ENCODE results near the gene RAB17. TPM values are rescaled to one million over a fixed set of nuclear protein-coding genes. Genes with fewer than 3 reads are reported as not detected.

The RAB17 gene
- total RNA-seq, 1 donor from 2014 or later: 6.1 TPM

- no peak for DNase-seq (ENCODE audit: low read depth)
- TF ChIP-seq CTCF (conservative IDR thresholded peaks at IDR 0.05; ENCODE audit: low read depth, low read length): no peak
- H3K4me3 ChIP-seq (ENCODE audit: low read depth, low read length): no peak overlapping the region
Observed at GRCh38 chr2:237570776-237571335, 19.7 kb downstream of the RAB17 start.

- no peak overlapping the region for H3K4me3 ChIP-seq (ENCODE audit: low read depth, low read length)
- TF ChIP-seq CTCF (conservative IDR thresholded peaks at IDR 0.05; ENCODE audit: low read depth, low read length): no peak
- no peak for DNase-seq (ENCODE audit: low read depth)
Observed at GRCh38 chr2:237569896-237570295, 20.6 kb downstream of the RAB17 start.

- no peak for DNase-seq (ENCODE audit: low read depth)
- H3K4me3 ChIP-seq (ENCODE audit: low read depth, low read length): no peak overlapping the region
- TF ChIP-seq CTCF (conservative IDR thresholded peaks at IDR 0.05; ENCODE audit: low read depth, low read length): no peak
Observed at GRCh38 chr2:237569041-237569440, 21.5 kb downstream of the RAB17 start.

GRCh38 chr2:237568121-237568660 is 22.3 kb downstream of the RAB17 start:
- H3K4me3 ChIP-seq (ENCODE audit: low read depth, low read length): no peak overlapping the region
- DNase-seq (ENCODE audit: low read depth): no peak
- no peak for TF ChIP-seq CTCF (conservative IDR thresholded peaks at IDR 0.05; ENCODE audit: low read depth, low read length)

- H3K4me3 ChIP-seq (ENCODE audit: low read depth, low read length): no peak overlapping the region
- no peak for TF ChIP-seq CTCF (conservative IDR thresholded peaks at IDR 0.05; ENCODE audit: low read depth, low read length)
- DNase-seq (ENCODE audit: low read depth): no peak
Observed at GRCh38 chr2:237567276-237568029, 23.1 kb downstream of the RAB17 start.

- no peak within 1 kb of the TSS for H3K4me3 ChIP-seq (ENCODE audit: low read depth, low read length)
- no peak for DNase-seq (ENCODE audit: low read depth)
- no peak for TF ChIP-seq CTCF (conservative IDR thresholded peaks at IDR 0.05; ENCODE audit: low read depth, low read length)
Observed at GRCh38 chr2:237566401-237567235, 23.9 kb downstream of the RAB17 start, which contains the start of gene PRLH. Gene PRLH (plus strand): TSS chr2:237566574. CDS start chr2:237566574, 0 bp downstream.

Data from epithelial cell of proximal tubule (primary cell).